ENCODE data around the gene OLFM3.

DNA sequence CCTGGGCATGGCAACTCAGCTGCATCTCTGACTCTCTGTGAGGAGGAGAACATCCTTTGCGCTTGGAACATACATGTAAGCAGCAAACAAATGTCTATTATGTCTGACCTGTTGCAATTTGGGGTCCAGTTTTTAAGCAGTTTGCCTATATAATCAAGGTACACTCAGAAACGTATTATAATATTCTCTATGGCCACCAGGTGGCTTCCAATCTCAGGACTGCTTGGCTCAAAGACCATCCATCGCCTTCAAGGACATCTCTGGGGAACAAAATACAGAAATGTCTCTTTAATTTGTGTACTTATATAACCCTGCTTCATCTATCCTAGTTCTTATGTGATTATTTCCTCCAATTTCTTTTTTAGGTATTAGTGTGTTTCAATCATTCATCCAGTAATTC lies 227.2 kb downstream of the OLFM3 start:
- TF ChIP-seq RELA (IDR thresholded peaks at IDR 0.05; ENCODE audit: borderline replicate concordance, partially characterized antibody) (no peak), HDAC2 (IDR thresholded peaks at IDR 0.05) (no peak), CREB1 (IDR thresholded peaks at IDR 0.05; ENCODE audit: low read depth) (no peak)
- TF ChIP-seq, protein P1, sequence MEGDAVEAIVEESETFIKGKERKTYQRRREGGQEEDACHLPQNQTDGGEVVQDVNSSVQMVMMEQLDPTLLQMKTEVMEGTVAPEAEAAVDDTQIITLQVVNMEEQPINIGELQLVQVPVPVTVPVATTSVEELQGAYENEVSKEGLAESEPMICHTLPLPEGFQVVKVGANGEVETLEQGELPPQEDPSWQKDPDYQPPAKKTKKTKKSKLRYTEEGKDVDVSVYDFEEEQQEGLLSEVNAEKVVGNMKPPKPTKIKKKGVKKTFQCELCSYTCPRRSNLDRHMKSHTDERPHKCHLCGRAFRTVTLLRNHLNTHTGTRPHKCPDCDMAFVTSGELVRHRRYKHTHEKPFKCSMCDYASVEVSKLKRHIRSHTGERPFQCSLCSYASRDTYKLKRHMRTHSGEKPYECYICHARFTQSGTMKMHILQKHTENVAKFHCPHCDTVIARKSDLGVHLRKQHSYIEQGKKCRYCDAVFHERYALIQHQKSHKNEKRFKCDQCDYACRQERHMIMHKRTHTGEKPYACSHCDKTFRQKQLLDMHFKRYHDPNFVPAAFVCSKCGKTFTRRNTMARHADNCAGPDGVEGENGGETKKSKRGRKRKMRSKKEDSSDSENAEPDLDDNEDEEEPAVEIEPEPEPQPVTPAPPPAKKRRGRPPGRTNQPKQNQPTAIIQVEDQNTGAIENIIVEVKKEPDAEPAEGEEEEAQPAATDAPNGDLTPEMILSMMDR (IDR thresholded peaks at IDR 0.05 in 2 of 3, conservative IDR thresholded peaks at IDR 0.05 in 1 of 3; ENCODE audit: control insufficient read depth in 2 of 3, extremely low read depth in 1 of 3, insufficient read depth in 1 of 3, low read depth in 3 of 3, low read length in 3 of 3), result peak; percentile 36 to 50 (median 40); a peak in 5 of 6 replicates

Measured in GM12878 (cell line).